ENCODE data around the gene NPLOC4. TPM values are rescaled to one million over a fixed set of nuclear protein-coding genes. Genes with fewer than 3 reads are reported as not detected.
"Not testable (repeated sequence)": the region's sequence is repeated elsewhere in the genome, so short reads cannot be mapped to it uniquely, and the experiment has no call there.

NPLOC4 gene
- total RNA-seq, 1 donor from 2014 or later: 86.4 TPM

DNA sequence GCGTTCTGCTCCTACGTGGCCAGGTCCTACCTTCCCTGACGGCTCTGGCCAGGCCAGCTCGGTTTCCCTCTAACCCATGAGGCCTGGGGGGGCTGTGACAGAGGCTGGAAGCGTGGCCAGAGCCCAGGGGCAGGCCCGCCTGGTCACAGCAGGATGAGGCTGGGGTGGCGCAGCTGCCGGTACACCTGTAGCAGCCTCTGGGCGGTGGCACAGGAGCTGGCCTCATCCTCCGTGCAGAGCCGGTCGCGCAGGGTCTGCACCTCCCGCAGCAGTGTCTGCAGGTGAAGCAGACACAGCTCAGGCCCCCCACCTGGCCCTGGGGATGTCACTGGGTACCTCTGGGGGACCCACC lies 96.3 kb downstream of the NPLOC4 start:
- ATAC-seq: no peak
- no peak for DNase-seq
- intact Hi-C loops (cut with micrococcal nuclease): no loop called here

DNA sequence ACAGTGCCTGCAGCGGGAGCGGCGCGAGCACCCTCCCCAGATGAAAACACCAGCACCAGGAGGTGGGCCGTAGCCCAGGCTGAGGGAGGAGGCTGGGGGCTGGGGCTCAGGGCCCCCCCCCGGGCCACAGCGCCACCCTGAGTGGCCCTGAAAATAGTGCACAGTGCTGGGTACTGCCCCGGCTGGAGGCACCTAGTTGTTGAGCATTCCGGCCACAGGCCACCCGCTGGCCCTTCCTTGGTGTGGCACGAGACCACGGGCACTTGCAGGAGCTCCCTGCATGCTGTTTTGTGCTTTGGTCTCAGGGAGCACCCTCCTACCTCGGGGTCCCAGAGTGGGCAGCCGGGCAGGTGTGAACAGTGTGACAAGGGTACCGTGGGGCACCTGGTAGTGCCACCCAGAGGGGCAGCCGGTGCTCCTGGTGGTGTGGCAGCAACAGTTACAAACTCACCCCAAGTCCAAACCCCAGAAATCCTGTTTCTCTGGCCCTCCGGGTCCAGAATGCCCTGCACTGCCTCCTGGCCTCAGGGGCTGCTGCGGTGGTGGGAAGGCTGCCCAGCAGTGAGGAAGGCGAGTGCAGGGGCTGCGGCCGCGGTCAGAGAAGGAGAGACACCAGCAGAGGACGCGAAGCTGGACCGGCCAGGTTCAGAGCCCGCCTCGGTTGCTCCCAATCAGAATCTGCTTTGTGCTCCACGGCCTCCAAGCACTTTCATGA lies 96.8 kb downstream of the NPLOC4 start:
- DNase-seq (no peak), ATAC-seq (no peak)
- intact Hi-C loops (cut with micrococcal nuclease): no loop called here

GRCh38 chr17:81539571-81539900 lies 97.4 kb downstream of the NPLOC4 start:
- intact Hi-C loops (cut with micrococcal nuclease): no loop called here
- ATAC-seq: no peak
- no peak for DNase-seq

DNA sequence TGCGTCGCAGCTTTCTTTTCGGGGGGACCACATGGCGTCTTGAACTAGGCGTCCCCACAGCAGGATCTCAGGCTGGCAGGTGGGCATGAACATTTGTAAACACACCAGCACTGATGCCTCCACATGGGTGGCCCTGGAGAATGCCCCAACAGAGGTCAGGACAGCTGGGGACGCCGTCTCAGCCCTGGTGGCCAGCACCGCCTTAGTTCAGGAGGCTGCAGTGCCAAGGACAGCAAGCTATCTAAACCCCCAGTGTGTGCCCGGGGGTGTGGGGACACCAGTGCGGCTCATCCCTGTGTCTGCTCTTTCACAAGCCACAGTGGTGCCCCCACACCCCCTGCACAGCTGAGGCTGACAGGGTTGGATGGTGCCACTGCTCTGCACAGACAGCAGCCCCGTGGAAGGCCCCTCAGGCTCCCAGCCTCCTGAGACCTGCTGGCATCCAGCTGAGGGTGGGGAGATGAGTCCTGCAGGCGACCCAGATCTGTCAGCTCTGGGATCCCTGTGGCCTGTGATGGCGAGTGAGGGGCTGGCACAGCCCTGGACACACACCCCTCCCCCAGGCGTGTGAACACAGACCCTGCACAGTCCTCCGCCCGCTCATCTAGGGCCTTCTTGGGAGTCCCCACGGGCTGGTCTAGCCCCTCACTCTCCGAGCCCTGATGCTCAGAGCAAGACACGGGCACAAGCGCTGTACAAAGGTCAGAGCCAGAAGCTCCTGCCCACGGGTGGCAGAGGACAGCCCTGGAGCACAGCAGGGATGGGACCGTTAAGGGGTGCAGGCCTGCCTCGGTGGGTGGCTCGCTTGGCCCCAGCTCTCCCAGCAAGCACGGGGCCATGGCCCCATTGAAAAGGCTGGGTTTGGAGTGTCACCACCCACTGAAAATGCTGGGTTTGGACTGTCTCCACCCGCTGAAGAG lies 98.0 kb downstream of the NPLOC4 start:
- no peak for DNase-seq
- intact Hi-C loops (cut with micrococcal nuclease): no loop called here
- ATAC-seq: no peak

DNA sequence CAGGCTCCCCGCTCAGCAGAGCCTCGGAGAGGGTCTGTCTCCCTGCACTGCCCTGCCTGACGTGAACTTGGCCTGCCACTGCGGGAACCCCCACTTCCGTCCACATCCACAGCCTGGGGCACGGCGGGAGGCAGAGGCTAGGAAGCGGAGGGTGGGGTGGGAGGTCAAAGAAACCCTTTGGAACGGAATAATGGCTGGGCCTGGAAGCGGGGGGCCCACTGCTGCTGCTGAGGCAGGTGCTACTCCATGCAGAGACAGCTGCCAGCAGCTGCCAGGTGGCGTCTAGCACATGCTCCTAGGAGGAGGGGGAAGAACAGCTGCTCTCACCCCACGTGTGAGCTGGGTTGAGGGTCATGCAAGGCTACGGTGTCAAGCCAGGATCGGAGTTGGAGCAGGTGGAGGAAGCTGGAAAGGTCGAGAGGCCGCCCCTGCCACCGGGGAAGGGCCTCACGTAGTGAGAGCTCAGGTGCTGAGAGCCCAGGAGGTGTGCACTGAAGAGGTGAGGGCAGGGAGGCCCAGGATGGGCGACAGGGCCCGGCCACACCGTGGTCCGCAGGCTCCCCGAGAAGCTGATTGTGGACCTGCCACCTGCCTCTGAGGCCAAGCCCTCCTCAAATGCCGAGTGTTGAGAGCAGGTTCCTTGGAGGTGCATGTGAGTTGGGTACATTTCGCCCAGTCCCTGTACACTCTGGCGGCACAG lies 98.9 kb downstream of the NPLOC4 start:
- ATAC-seq (no peak), DNase-seq (no peak)
- intact Hi-C loops (cut with micrococcal nuclease): no loop called here

GRCh38 chr17:81537343-81537855 lies 99.5 kb downstream of the NPLOC4 start:
- peak; percentile 59 for ATAC-seq
- peak; percentile 52 for DNase-seq
- intact Hi-C loops (cut with micrococcal nuclease): no loop called here

- intact Hi-C loops (cut with micrococcal nuclease): no loop called here
- ATAC-seq: peak; percentile 9
- DNase-seq: no peak
Observed at GRCh38 chr17:81536299-81537290, 100.3 kb downstream of the NPLOC4 start.

- DNase-seq (no peak), ATAC-seq (no peak)
- intact Hi-C loops (cut with micrococcal nuclease): no loop called here
Observed at GRCh38 chr17:81535480-81536298, 101.2 kb downstream of the NPLOC4 start.

- intact Hi-C loops (cut with micrococcal nuclease): no loop called here
- ATAC-seq (no peak), DNase-seq (no peak)
Observed at GRCh38 chr17:81535007-81535328, 101.9 kb downstream of the NPLOC4 start.

DNA sequence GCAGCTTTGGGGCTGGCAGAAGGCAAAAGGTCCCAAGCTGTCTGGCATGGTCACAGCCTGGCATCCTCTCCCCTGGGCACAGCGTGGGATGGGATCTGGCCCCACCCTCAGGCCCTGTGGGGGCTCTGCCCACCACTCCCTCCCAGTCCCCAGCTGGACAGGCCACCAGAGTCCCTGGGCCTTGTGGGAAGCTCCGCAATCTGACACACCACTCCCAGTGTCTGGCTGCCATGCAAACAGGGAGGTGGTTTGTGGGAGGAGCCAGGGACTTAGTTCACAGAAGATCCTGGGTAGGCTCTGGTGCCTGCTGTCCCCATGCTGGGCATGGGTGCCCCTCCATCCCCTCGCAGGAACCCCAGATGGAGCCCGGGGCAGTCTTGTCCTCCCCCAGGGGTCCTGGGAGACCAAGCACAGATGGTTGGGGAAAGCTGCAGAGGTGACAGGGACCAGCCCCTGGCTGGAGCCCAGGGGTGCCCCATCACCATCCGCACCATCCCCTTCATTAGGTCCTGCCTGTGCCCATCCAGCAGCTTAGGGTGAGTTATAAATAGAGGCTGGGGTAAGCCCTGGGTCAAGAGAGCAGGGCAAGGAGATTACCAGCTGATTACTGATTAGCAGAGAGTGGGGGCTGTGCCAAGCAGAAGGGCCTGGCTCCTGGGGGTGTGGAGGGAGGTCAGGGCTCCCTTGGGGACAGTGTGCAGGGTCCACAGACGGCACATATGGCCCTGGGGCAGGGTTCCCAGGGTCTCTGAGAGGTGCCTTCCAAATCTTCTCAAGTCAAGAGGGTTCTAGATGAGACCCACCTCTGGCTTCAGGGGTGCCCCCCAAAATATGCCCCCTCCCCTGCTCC lies 102.5 kb downstream of the NPLOC4 start:
- intact Hi-C loops (cut with micrococcal nuclease): no loop called here
- no peak for ATAC-seq

GRCh38 chr17:81533339-81534141 lies 103.4 kb downstream of the NPLOC4 start:
- no peak for DNase-seq
- intact Hi-C loops (cut with micrococcal nuclease): no loop called here
- no peak for ATAC-seq

More for the DNA sequence above, 102.5 kb downstream of the NPLOC4 start:
- no peak for DNase-seq

- ATAC-seq (no peak), DNase-seq (no peak)
- intact Hi-C loops (cut with micrococcal nuclease): no loop called here
Observed at GRCh38 chr17:81532490-81533287, 104.2 kb downstream of the NPLOC4 start.

DNA sequence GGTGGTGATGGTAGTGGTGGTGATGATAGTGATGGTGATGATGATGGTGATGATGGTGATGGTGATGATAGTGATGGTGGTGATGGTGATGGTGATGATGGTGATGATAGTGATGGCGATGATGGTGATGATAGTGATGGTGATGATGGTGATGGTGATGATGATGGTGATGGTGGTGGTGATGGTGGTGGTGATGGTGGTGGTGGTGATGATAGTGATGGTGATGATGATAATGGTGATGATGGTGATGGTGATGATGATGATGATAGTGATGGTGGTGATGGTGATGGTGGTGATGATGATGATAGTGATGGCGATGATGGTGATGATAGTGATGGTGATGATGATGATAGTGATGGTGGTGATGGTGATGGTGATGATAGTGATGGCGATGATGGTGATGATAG lies 104.9 kb downstream of the NPLOC4 start:
- DNase-seq; intact Hi-C loops (cut with micrococcal nuclease); ATAC-seq: not testable (repeated sequence)

GRCh38 chr17:81531013-81531412 lies 105.9 kb downstream of the NPLOC4 start:
- not testable (repeated sequence) for ATAC-seq, DNase-seq

GRCh38 chr17:81529437-81529803 lies 107.5 kb downstream of the NPLOC4 start:
- ATAC-seq (no peak), DNase-seq (no peak)
- intact Hi-C loops (cut with micrococcal nuclease): no loop called here

More at GRCh38 chr17:81531013-81531412, 105.9 kb downstream of the NPLOC4 start:
- intact Hi-C loops (cut with micrococcal nuclease): not testable (repeated sequence)
